ENCODE data around the gene PPFIBP1. TPM values are rescaled to one million over a fixed set of nuclear protein-coding genes. Genes with fewer than 3 reads are reported as not detected.

PPFIBP1 gene
- total and polyA plus RNA-seq, 4 experiments from 2014 or later: 2.1 to 6.5 (median 3.8) TPM

GRCh38 chr12:27555361-27555760 is 31.4 kb downstream of the PPFIBP1 start:
- no peak overlapping the region for H3K4me3 ChIP-seq (ENCODE audit: low read length in 2 of 2)
- POLR2A ChIA-PET (ENCODE audit: partially characterized antibody): no interaction called here

DNA sequence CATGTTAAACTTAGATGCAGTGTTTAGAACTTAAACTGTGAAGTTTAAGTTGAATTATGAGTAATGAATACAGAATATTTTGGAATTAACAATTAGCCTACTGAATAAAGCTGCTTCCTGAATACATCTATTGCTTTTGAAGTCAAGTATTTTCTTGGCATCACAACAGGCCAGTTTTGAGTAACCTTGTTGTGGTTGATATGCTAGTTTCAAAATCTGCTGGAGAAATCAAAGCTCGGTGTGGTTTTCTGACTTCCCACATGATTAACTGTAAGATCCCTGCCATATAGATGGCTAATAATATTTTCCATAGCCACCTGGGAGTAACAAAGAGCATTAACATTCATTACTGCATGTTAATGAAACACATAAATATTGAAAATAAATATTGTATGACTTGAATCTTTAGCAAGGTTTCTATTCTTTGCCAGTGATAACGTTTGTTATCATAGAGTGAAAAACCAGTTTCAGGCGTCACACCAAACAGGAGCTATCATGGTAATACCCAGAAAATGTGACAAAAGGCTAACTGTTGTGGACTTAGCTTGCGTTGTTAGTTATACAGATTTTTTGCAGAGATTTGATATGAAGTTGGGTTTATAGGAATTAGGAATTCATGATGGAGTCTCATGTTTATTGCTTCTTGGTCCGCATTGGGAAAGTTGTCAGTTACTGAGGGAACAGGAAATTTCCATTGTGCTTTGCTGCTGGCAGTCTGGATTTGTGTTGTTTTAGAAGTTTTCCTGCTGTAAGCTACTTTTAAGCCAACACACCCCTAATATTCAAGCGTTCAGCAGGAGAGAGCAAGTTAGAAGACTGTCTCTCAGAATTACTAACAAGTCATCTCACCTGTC is 32.1 kb downstream of the PPFIBP1 start:
- POLR2A ChIA-PET (ENCODE audit: partially characterized antibody): no interaction called here
- CTCF ChIA-PET (ENCODE audit: partially characterized antibody): no interaction called here
- H3K4me1 Mint-ChIP-seq: peaks cover 3 to 8% (median 4%) of the 10 kb centered on the region in 4 donors

More at GRCh38 chr12:27555361-27555760, 31.4 kb downstream of the PPFIBP1 start:
- Histone ChIP-seq H3K27ac (ENCODE audit: low read depth, low read length) (no peak overlapping the region), H3K36me3 (ENCODE audit: insufficient read depth, low read length) (no peaks in the 10 kb centered on the region), H3K9me3 (ENCODE audit: control insufficient read depth in 1 of 2, low read length in 2 of 2) (no peaks in the 10 kb centered on the region), H3K4me1 (ENCODE audit: insufficient read depth, low read length) (no peaks in the 10 kb centered on the region), H3K27me3 (ENCODE audit: insufficient read depth, low read length) (no peaks in the 10 kb centered on the region)
- CTCF ChIA-PET (ENCODE audit: partially characterized antibody): no interaction called here
- no peaks in the 10 kb centered on the region for H3K36me3 Mint-ChIP-seq
- intact Hi-C loops (cut with micrococcal nuclease): no loop called here
- H3K4me1 Mint-ChIP-seq: peaks cover 3 to 8% (median 4%) of the 10 kb centered on the region in 4 donors
- H3K27ac Mint-ChIP-seq: no peak overlapping the region
- no peak for DNase-seq
- peaks cover 0 to 2% (median 0%) of the 10 kb centered on the region in 8 donors for H3K9me3 Mint-ChIP-seq
- no peaks in the 10 kb centered on the region for H3K27me3 Mint-ChIP-seq
- H3K4me3 Mint-ChIP-seq: no peak overlapping the region

GRCh38 chr12:27560126-27560525 is 36.1 kb downstream of the PPFIBP1 start:
- POLR2A ChIA-PET (ENCODE audit: partially characterized antibody): no interaction called here
- DNase-seq: no peak
- peaks cover 3 to 8% (median 6%) of the 10 kb centered on the region in 4 donors for H3K4me1 Mint-ChIP-seq
- H3K4me3 Mint-ChIP-seq: no peak overlapping the region
- H3K27me3 Mint-ChIP-seq: peaks cover 0 to 2% of the 10 kb centered on the region in 2 donors
- no peaks in the 10 kb centered on the region for H3K9me3 Mint-ChIP-seq
- Histone ChIP-seq H3K36me3 (ENCODE audit: insufficient read depth, low read length) (no peaks in the 10 kb centered on the region), H3K27me3 (ENCODE audit: insufficient read depth, low read length) (no peaks in the 10 kb centered on the region), H3K4me3 (ENCODE audit: low read length in 2 of 2) (no peak overlapping the region), H3K9me3 (ENCODE audit: control insufficient read depth in 1 of 2, low read length in 2 of 2) (no peaks in the 10 kb centered on the region), H3K4me1 (ENCODE audit: insufficient read depth, low read length) (no peaks in the 10 kb centered on the region), H3K27ac (ENCODE audit: low read depth, low read length) (no peak overlapping the region)
- intact Hi-C loops (cut with micrococcal nuclease): no loop called here
- no peak overlapping the region for H3K27ac Mint-ChIP-seq
- CTCF ChIA-PET (ENCODE audit: partially characterized antibody): no interaction called here
- no peaks in the 10 kb centered on the region for H3K36me3 Mint-ChIP-seq

More for the DNA sequence above, 32.1 kb downstream of the PPFIBP1 start:
- Histone ChIP-seq H3K9me3 (ENCODE audit: control insufficient read depth in 1 of 2, low read length in 2 of 2) (no peaks in the 10 kb centered on the region), H3K27me3 (ENCODE audit: insufficient read depth, low read length) (no peaks in the 10 kb centered on the region), H3K4me3 (ENCODE audit: low read length in 2 of 2) (no peak overlapping the region), H3K36me3 (ENCODE audit: insufficient read depth, low read length) (no peaks in the 10 kb centered on the region), H3K27ac (ENCODE audit: low read depth, low read length) (no peak overlapping the region), H3K4me1 (ENCODE audit: insufficient read depth, low read length) (no peaks in the 10 kb centered on the region)
- Mint-ChIP-seq H3K27ac (no peak overlapping the region), H3K27me3 (no peaks in the 10 kb centered on the region), H3K9me3 (peaks cover 0 to 2% (median 0%) of the 10 kb centered on the region in 8 donors), H3K4me3 (no peak overlapping the region), H3K36me3 (no peaks in the 10 kb centered on the region)
- intact Hi-C loops (cut with micrococcal nuclease): no loop called here
- no peak for DNase-seq

DNA sequence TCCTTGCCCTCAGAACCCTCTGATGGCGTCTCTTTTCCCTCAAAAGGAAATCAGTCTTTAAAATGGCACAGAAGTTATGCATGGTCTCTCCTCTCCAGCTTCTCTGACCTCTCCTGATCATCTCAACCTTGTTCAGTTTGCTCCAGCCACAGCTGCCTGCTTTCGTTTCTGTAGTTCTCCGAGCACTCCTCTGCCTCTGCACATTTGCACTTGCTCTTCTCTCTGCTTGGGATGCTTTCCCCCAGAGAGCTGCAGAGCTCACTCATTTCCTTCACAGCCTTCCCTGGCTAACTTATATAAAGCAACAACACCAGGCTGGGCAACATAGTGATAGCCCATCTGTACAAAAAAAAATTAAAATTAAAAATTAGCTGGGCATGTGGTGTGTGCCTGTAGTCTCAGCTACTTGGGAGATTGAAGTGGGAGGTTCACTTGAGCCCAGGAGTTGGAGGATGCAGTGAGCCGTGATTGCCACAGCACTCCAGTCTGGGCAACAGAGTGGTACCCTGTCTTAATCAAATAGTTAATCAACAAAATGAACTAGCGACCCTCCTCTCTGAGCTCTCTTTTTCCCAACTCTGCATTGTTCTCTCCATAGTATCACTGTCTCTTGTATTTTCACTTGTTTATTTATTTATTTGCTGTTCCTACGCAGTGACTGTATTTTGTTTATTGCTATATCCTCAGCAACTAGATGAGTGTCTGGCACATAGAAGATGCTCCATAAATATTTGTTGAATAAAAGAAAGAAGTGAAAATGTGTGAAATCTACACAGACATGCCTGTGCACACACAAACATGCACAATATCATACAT is 37.7 kb downstream of the PPFIBP1 start:
- no peaks in the 10 kb centered on the region for H3K9me3 ChIP-seq (ENCODE audit: control insufficient read depth in 1 of 2, low read length in 2 of 2)
- no peak for DNase-seq
- H3K4me1 Mint-ChIP-seq: peaks cover 0 to 3% (median 2%) of the 10 kb centered on the region in 4 donors
- H3K27me3 Mint-ChIP-seq: peaks cover 0 to 5% of the 10 kb centered on the region in 2 donors
- no peaks in the 10 kb centered on the region for H3K9me3 Mint-ChIP-seq
- ChIA-PET CTCF (ENCODE audit: partially characterized antibody) (no interaction called here), POLR2A (ENCODE audit: partially characterized antibody) (no interaction called here)
- no peak overlapping the region for H3K27ac ChIP-seq (ENCODE audit: low read depth, low read length)
- no peak overlapping the region for H3K4me3 ChIP-seq (ENCODE audit: low read length in 2 of 2)
- H3K4me3 Mint-ChIP-seq: peak overlapping the region in 1 of 8 donors; percentile 3
- peak overlapping the region in 1 of 7 donors; percentile 38 for H3K27ac Mint-ChIP-seq
- intact Hi-C loops (cut with micrococcal nuclease): no loop called here
- no peaks in the 10 kb centered on the region for H3K4me1 ChIP-seq (ENCODE audit: insufficient read depth, low read length)
- no peaks in the 10 kb centered on the region for H3K36me3 ChIP-seq (ENCODE audit: insufficient read depth, low read length)
- H3K36me3 Mint-ChIP-seq: no peaks in the 10 kb centered on the region
- no peaks in the 10 kb centered on the region for H3K27me3 ChIP-seq (ENCODE audit: insufficient read depth, low read length)

DNA sequence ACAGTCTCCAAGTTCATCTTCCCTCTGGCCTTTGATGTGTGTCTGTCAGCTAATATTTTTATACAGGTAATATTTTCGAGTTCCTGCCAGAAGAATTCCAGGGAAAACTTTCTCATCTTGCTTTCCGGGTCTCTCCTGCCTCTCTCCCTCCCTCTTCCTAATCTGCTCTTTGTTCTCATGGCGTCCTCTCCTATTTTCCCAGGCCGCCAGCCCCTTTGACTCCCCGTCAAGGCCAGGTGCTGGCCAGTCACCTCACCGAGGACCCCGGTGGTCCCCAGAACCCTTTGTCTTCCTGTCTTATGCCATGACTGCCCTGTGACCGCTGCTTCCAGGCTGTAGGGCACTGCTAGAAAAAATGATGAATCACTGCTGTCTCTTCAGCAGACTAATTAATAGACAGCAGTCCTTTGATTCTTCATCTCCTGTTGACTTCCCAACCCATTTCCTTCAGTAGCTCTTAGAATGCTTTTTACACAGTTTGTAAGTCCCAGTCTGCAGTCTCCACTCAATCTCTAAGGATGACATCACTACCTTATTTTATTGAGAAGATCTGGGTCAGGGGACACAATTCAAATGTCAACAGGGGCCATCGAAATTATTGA is 40.7 kb downstream of the PPFIBP1 start:
- no peak for DNase-seq
- Histone ChIP-seq H3K4me1 (ENCODE audit: insufficient read depth, low read length) (no peaks in the 10 kb centered on the region), H3K27ac (ENCODE audit: low read depth, low read length) (no peak overlapping the region), H3K4me3 (ENCODE audit: low read length in 2 of 2) (no peak overlapping the region), H3K9me3 (ENCODE audit: control insufficient read depth in 1 of 2, low read length in 2 of 2) (no peaks in the 10 kb centered on the region), H3K36me3 (ENCODE audit: insufficient read depth, low read length) (no peaks in the 10 kb centered on the region), H3K27me3 (ENCODE audit: insufficient read depth, low read length) (no peaks in the 10 kb centered on the region)
- no peak overlapping the region for H3K4me3 Mint-ChIP-seq
- POLR2A ChIA-PET (ENCODE audit: partially characterized antibody): no interaction called here
- no peak overlapping the region for H3K27ac Mint-ChIP-seq
- intact Hi-C loops (cut with micrococcal nuclease): no loop called here
- CTCF ChIA-PET (ENCODE audit: partially characterized antibody): no interaction called here
- H3K27me3 Mint-ChIP-seq: peaks cover 2 to 5% of the 10 kb centered on the region in 2 donors
- peaks cover 0 to 3% (median 2%) of the 10 kb centered on the region in 4 donors for H3K4me1 Mint-ChIP-seq
- H3K9me3 Mint-ChIP-seq: no peaks in the 10 kb centered on the region
- no peaks in the 10 kb centered on the region for H3K36me3 Mint-ChIP-seq

GRCh38 chr12:27566159-27566558 is 42.2 kb downstream of the PPFIBP1 start:
- no peak overlapping the region for H3K4me3 Mint-ChIP-seq
- no peaks in the 10 kb centered on the region for H3K36me3 Mint-ChIP-seq
- no peak for DNase-seq
- Histone ChIP-seq H3K4me3 (ENCODE audit: low read length in 2 of 2) (no peak overlapping the region), H3K27me3 (ENCODE audit: insufficient read depth, low read length) (no peaks in the 10 kb centered on the region), H3K27ac (ENCODE audit: low read depth, low read length) (no peak overlapping the region), H3K9me3 (ENCODE audit: control insufficient read depth in 1 of 2, low read length in 2 of 2) (no peaks in the 10 kb centered on the region), H3K36me3 (ENCODE audit: insufficient read depth, low read length) (no peaks in the 10 kb centered on the region), H3K4me1 (ENCODE audit: insufficient read depth, low read length) (no peaks in the 10 kb centered on the region)
- ChIA-PET POLR2A (ENCODE audit: partially characterized antibody) (no interaction called here), CTCF (ENCODE audit: partially characterized antibody) (interaction anchor here (1.0 kb wide), 1 partner anchor 132 kb away, joined by 3 read pairs; no protein-coding TSS in a partner anchor)
- H3K27me3 Mint-ChIP-seq: peaks cover 4 to 5% of the 10 kb centered on the region in 2 donors
- H3K4me1 Mint-ChIP-seq: peaks cover 0 to 3% (median 2%) of the 10 kb centered on the region in 4 donors
- intact Hi-C loops (cut with micrococcal nuclease): no loop called here
- no peak overlapping the region for H3K27ac Mint-ChIP-seq
- no peaks in the 10 kb centered on the region for H3K9me3 Mint-ChIP-seq

GRCh38 chr12:27566626-27567025 is 42.6 kb downstream of the PPFIBP1 start:
- Mint-ChIP-seq H3K4me1 (peaks cover 0 to 3% (median 2%) of the 10 kb centered on the region in 4 donors), H3K27ac (no peak overlapping the region), H3K9me3 (no peaks in the 10 kb centered on the region), H3K36me3 (no peaks in the 10 kb centered on the region), H3K4me3 (no peak overlapping the region), H3K27me3 (peaks cover 4 to 5% of the 10 kb centered on the region in 2 donors)
- intact Hi-C loops (cut with micrococcal nuclease): no loop called here
- DNase-seq: no peak
- H3K4me3 ChIP-seq (ENCODE audit: low read length in 2 of 2): no peak overlapping the region
- H3K27ac ChIP-seq (ENCODE audit: low read depth, low read length): no peak overlapping the region
- no peaks in the 10 kb centered on the region for H3K27me3 ChIP-seq (ENCODE audit: insufficient read depth, low read length)
- H3K4me1 ChIP-seq (ENCODE audit: insufficient read depth, low read length): no peaks in the 10 kb centered on the region
- no peaks in the 10 kb centered on the region for H3K9me3 ChIP-seq (ENCODE audit: control insufficient read depth in 1 of 2, low read length in 2 of 2)
- H3K36me3 ChIP-seq (ENCODE audit: insufficient read depth, low read length): no peaks in the 10 kb centered on the region
- POLR2A ChIA-PET (ENCODE audit: partially characterized antibody): no interaction called here
- CTCF ChIA-PET (ENCODE audit: partially characterized antibody): no interaction called here
